IMR-90 (cell line): Measurements from ENCODE around the gene CMKLR1. TPM values are rescaled to one million over a fixed set of nuclear protein-coding genes. Genes with fewer than 3 reads are reported as not detected.

Source experiments
- ATAC-seq: fragments of 200-7000 bp; cut with Tn5 transposase; 2 replicates; pipeline ENCODE4 v1.9.1; 2020; ENCODE audit warnings: low read depth, mild to moderate bottlenecking, moderate library complexity
- BruUV-seq: library from RNA; stranded (reverse); fragments of 400-500 nt; replicated peaks from 2 replicates; lab custom pipeline; 2021; lab: Mats Ljungman, UMichigan
- CTCF ChIA-PET: fragments of 300-600 bp; formaldehyde crosslinking; extraction: SDS; loops from one replicate; lab custom pipeline; 2021; ENCODE audit warnings: antibody characterized with exemption; lab: Yijun Ruan, JAX
- POLR2A ChIA-PET: fragments of 300-600 bp; sonication (Branson Sonifier 250); formaldehyde crosslinking; loops from one replicate; lab custom pipeline; 2022; ENCODE audit warnings: antibody characterized with exemption; ENCODE audit not compliant: unreplicated experiment; lab: Charles Lee
- DNase-seq: peaks from one replicate; pipeline ENCODE4 v3.0.0; 2013
- H2AFZ ChIP-seq: replicated peaks from 2 replicates; pipeline ENCODE3; 2013; ENCODE audit warnings: low read length, mild to moderate bottlenecking; ENCODE audit not compliant: poor library complexity
- H2AK5ac ChIP-seq: 2 replicates; pipeline ENCODE4 v1.6.1; 2013; ENCODE audit warnings: low read depth, low read length, inconsistent platforms
- H2AK9ac ChIP-seq: replicated peaks from 2 replicates; pipeline ENCODE3; 2013; ENCODE audit warnings: mild to moderate bottlenecking, low read depth, low read length, moderate library complexity; ENCODE audit not compliant: poor library complexity
- H2BK120ac ChIP-seq: 2 replicates; pipeline ENCODE4 v1.6.1; 2013; ENCODE audit warnings: low read depth, low read length, inconsistent platforms
- H2BK15ac ChIP-seq: 3 replicates; pipeline ENCODE4 v1.6.1; 2013; ENCODE audit warnings: low read depth, low read length, inconsistent platforms
- H2BK20ac ChIP-seq: 2 replicates; pipeline ENCODE4 v1.6.1; 2013; ENCODE audit warnings: low read depth, mild to moderate bottlenecking, inconsistent platforms, low read length, moderate library complexity
- H2BK5ac ChIP-seq: 2 replicates; pipeline ENCODE4 v1.6.1; 2013; ENCODE audit warnings: mild to moderate bottlenecking, low read depth, low read length, inconsistent platforms; ENCODE audit not compliant: poor library complexity, severe bottlenecking
- H3K14ac ChIP-seq: replicated peaks from 2 replicates; pipeline ENCODE4 v1.6.1; 2013; ENCODE audit warnings: low read depth, low read length, inconsistent platforms
- H3K18ac ChIP-seq: 2 replicates; pipeline ENCODE4 v1.6.1; 2013; ENCODE audit warnings: low read depth, low read length, control low read depth
- H3K23ac ChIP-seq: 2 replicates; pipeline ENCODE4 v1.6.1; 2013; ENCODE audit warnings: low read depth, low read length, inconsistent platforms
- H3K27ac ChIP-seq: 2 replicates; pipeline ENCODE4 v1.5.1; 2013; ENCODE audit warnings: mild to moderate bottlenecking, control low read depth, low read length; ENCODE audit not compliant: insufficient read depth
- H3K27me3 ChIP-seq: 2 replicates; pipeline ENCODE4 v1.6.1; 2013; ENCODE audit warnings: low read length; ENCODE audit not compliant: control insufficient read depth, insufficient read depth
- H3K36me3 ChIP-seq: 2 replicates; pipeline ENCODE4 v1.6.1; 2013; ENCODE audit warnings: low read length, mixed read lengths; ENCODE audit not compliant: control insufficient read depth, insufficient read depth
- H3K4ac ChIP-seq: 2 replicates; pipeline ENCODE4 v1.6.1; 2013; ENCODE audit warnings: low read depth, low read length, inconsistent platforms
- H3K4me1 ChIP-seq: 2 replicates; pipeline ENCODE4 v1.6.1; 2013; ENCODE audit warnings: low read length, mixed read lengths; ENCODE audit not compliant: control insufficient read depth, insufficient read depth
- H3K4me2 ChIP-seq: 2 replicates; pipeline ENCODE4 v1.6.1; 2013; ENCODE audit warnings: low read depth, mild to moderate bottlenecking, control low read depth, low read length, moderate library complexity
- H3K4me3 ChIP-seq: 2 replicates; pipeline ENCODE4 v1.5.1; 2013; ENCODE audit warnings: low read depth, mild to moderate bottlenecking, control low read depth, low read length, moderate library complexity; ENCODE audit not compliant: insufficient read depth
- H3K56ac ChIP-seq: 2 replicates; pipeline ENCODE4 v1.6.1; 2013; ENCODE audit warnings: low read length, inconsistent platforms; ENCODE audit not compliant: insufficient read depth; ENCODE audit errors: extremely low read depth
- H3K79me1 ChIP-seq, 2 experiments: 2 replicates each; pipeline ENCODE4 v1.6.1; 2013; ENCODE audit warnings: low read length in 2 of 2, inconsistent platforms in 1 of 2, low read depth in 1 of 2
- H3K9ac ChIP-seq: 2 replicates; pipeline ENCODE4 v1.6.1; 2013; ENCODE audit warnings: low read depth, low read length, control low read depth
- H3K9me1 ChIP-seq: 2 replicates; pipeline ENCODE4 v1.6.1; 2013; ENCODE audit warnings: low read length, inconsistent platforms; ENCODE audit not compliant: insufficient read depth
- H3K9me3 ChIP-seq: 2 replicates; pipeline ENCODE4 v1.6.1; 2013; ENCODE audit warnings: low read length; ENCODE audit not compliant: control insufficient read depth, insufficient read depth
- H4K20me1 ChIP-seq: 2 replicates; pipeline ENCODE4 v1.6.1; 2013; ENCODE audit warnings: low read length, inconsistent platforms; ENCODE audit not compliant: insufficient read depth
- H4K5ac ChIP-seq: 2 replicates; pipeline ENCODE4 v1.6.1; 2013; ENCODE audit warnings: mild to moderate bottlenecking, low read depth, low read length, control low read depth
- H4K8ac ChIP-seq, 2 experiments: 2 replicates each; pipeline ENCODE4 v1.6.1; 2013; ENCODE audit warnings: low read depth in 2 of 2, low read length in 2 of 2, control low read depth in 1 of 2, inconsistent platforms in 1 of 2
- H4K91ac ChIP-seq: 2 replicates; pipeline ENCODE4 v1.6.1; 2013; ENCODE audit warnings: low read depth, low read length, inconsistent platforms; ENCODE audit not compliant: insufficient read depth
- BHLHE40 ChIP-seq: fragments of 150-350 bp; IDR thresholded peaks from 2 replicates; pipeline ENCODE4 v1.6.1; 2016; ENCODE audit warnings: mild to moderate bottlenecking, low read depth, low read length
- CEBPB ChIP-seq: IDR thresholded peaks from 2 replicates; pipeline ENCODE4 v1.6.1; 2012; ENCODE audit warnings: low read depth, low read length, improper control_type of control experiment
- CHD1 ChIP-seq: IDR thresholded peaks from 2 replicates; pipeline ENCODE4 v1.6.1; 2012; ENCODE audit warnings: low read depth, low read length, improper control_type of control experiment
- CTCF ChIP-seq: conservative IDR thresholded peaks from 2 replicates; pipeline ENCODE4 v1.5.1; 2012; ENCODE audit warnings: mild to moderate bottlenecking, low read depth, low read length, improper control_type of control experiment
- FOS ChIP-seq: fragments of 150-350 bp; IDR thresholded peaks from 2 replicates; pipeline ENCODE4 v1.6.1; 2016; ENCODE audit warnings: low read depth, low read length
- MAFK ChIP-seq: IDR thresholded peaks from 2 replicates; pipeline ENCODE4 v1.6.1; 2012; ENCODE audit warnings: low read depth, low read length, improper control_type of control experiment
- MAZ ChIP-seq: IDR thresholded peaks from 2 replicates; pipeline ENCODE4 v1.6.1; 2012; ENCODE audit warnings: low read depth, mild to moderate bottlenecking, low read length, improper control_type of control experiment, moderate library complexity, borderline replicate concordance
- MXI1 ChIP-seq: IDR thresholded peaks from 2 replicates; pipeline ENCODE4 v1.6.1; 2012; ENCODE audit warnings: low read depth, mild to moderate bottlenecking, low read length, moderate library complexity, borderline replicate concordance
- NFE2L2 ChIP-seq: fragments of 150-350 bp; IDR thresholded peaks from 2 replicates; pipeline ENCODE4 v1.6.1; 2016; ENCODE audit warnings: low read depth, mild to moderate bottlenecking, low read length
- POLR2A ChIP-seq: IDR thresholded peaks from 2 replicates; pipeline ENCODE4 v1.6.1; 2012; ENCODE audit warnings: mild to moderate bottlenecking, low read depth, low read length
- RAD21 ChIP-seq: IDR thresholded peaks from 2 replicates; pipeline ENCODE4 v1.6.1; 2012; ENCODE audit warnings: low read length, improper control_type of control experiment
- RCOR1 ChIP-seq: IDR thresholded peaks from 2 replicates; pipeline ENCODE4 v1.6.1; 2012; ENCODE audit warnings: mild to moderate bottlenecking, low read length, improper control_type of control experiment; ENCODE audit not compliant: insufficient replicate concordance
- RFX5 ChIP-seq: IDR thresholded peaks from 2 replicates; pipeline ENCODE4 v1.8.0; 2012; ENCODE audit warnings: low read depth, mild to moderate bottlenecking, low read length, moderate library complexity
- SMC3 ChIP-seq: fragments of 150-350 bp; IDR thresholded peaks from 2 replicates; pipeline ENCODE4 v1.6.1; 2016; ENCODE audit warnings: low read depth, mild to moderate bottlenecking, antibody characterized with exemption, low read length, moderate library complexity
- WGBS, 2 experiments: methylation state at CpG; one replicate each; pipeline versions ENCODE4 v1.1.5 to v1.1.7; 2013; ENCODE audit warnings: missing lambda C conversion rate in 2 of 2; ENCODE audit not compliant: insufficient read length in 1 of 2; ENCODE audit errors: extremely low coverage in 2 of 2; 5-methylcytosine and 5-hydroxymethylcytosine counted together
- dilution Hi-C: fragments of 300-500 bp; cut with HindIII; formaldehyde crosslinking; loops from one replicate; pipeline ENCODE4 v1.14.3; 2018; ENCODE audit warnings: low sequenced_read_pairs; ENCODE audit not compliant: unreplicated experiment
- in situ Hi-C: fragments of 300-500 bp; cut with MboI; formaldehyde crosslinking; loops from 3 replicates; pipeline ENCODE4 v1.14.3; 2019; ENCODE audit warnings: low sequenced_read_pairs, inconsistent platforms, mixed read lengths
- intact Hi-C: fragments of 100-400 bp; cut with micrococcal nuclease; formaldehyde crosslinking; loops from 2 replicates; pipeline ENCODE4 v1.10.0; 2022
- polyA plus RNA-seq, 3 experiments: library from polyadenylated mRNA; depleted of rRNA; stranded (reverse); fragments of >200 nt; gene quantifications; 2 replicates each; pipeline ENCODE4 v1.2.3, GENCODE V29; 2012; ENCODE audit warnings: low replicate concordance in 1 of 3
- total RNA-seq: library from RNA; depleted of rRNA; stranded (reverse); fragments of >200 nt; gene quantifications from 2 replicates; pipeline ENCODE4 v1.2.3, GENCODE V29; 2012
- TF ChIP-seq, protein P1 (sequence below): fragments of 150-350 bp; IDR thresholded peaks from 2 replicates; pipeline ENCODE4 v1.6.1; 2016; ENCODE audit warnings: low read depth, mild to moderate bottlenecking, low read length, moderate library complexity, borderline replicate concordance
- TF ChIP-seq, protein P2 (sequence below): fragments of 150-350 bp; IDR thresholded peaks from 2 replicates; pipeline ENCODE4 v1.6.1; 2017; ENCODE audit warnings: mild to moderate bottlenecking, antibody characterized with exemption, low read length, low read depth

Gene CMKLR1
- total and polyA plus RNA-seq, 2 of the 4 experiments (the other 2 are of a cell fraction), result not detected

GRCh38 chr12:108304633-108305032 lies 34.5 kb downstream of the CMKLR1 start:
- H3K4me1 ChIP-seq, result no peaks in the 10 kb centered on the region
- no peak overlapping the region for H4K5ac ChIP-seq
- no peak overlapping the region for H3K4ac ChIP-seq
- H3K9me1 ChIP-seq, result no peaks in the 10 kb centered on the region
- 28% methylated on average over 3 of the region's 7 CpGs; no CpG with 5 or more reads in 1 of the 2 experiments for WGBS, 2 experiments
- H3K14ac ChIP-seq, result no peak overlapping the region
- no peak for TF ChIP-seq MAZ
- no peak for TF ChIP-seq CTCF
- TF ChIP-seq CHD1, result no peak
- TF ChIP-seq RFX5, result no peak
- no peak for TF ChIP-seq NFE2L2
- no peak for TF ChIP-seq FOS
- TF ChIP-seq MXI1, result no peak
- TF ChIP-seq RCOR1, result no peak
- no peak for TF ChIP-seq POLR2A
- TF ChIP-seq, protein P1, sequence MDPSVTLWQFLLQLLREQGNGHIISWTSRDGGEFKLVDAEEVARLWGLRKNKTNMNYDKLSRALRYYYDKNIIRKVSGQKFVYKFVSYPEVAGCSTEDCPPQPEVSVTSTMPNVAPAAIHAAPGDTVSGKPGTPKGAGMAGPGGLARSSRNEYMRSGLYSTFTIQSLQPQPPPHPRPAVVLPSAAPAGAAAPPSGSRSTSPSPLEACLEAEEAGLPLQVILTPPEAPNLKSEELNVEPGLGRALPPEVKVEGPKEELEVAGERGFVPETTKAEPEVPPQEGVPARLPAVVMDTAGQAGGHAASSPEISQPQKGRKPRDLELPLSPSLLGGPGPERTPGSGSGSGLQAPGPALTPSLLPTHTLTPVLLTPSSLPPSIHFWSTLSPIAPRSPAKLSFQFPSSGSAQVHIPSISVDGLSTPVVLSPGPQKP, result no peak
- no peak for TF ChIP-seq MAFK
- TF ChIP-seq, protein P2, sequence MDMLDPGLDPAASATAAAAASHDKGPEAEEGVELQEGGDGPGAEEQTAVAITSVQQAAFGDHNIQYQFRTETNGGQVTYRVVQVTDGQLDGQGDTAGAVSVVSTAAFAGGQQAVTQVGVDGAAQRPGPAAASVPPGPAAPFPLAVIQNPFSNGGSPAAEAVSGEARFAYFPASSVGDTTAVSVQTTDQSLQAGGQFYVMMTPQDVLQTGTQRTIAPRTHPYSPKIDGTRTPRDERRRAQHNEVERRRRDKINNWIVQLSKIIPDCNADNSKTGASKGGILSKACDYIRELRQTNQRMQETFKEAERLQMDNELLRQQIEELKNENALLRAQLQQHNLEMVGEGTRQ, result no peak
- TF ChIP-seq BHLHE40, result no peak
- no peak for TF ChIP-seq RAD21
- TF ChIP-seq SMC3, result no peak
- TF ChIP-seq CEBPB, result no peak
- no peak overlapping the region for H4K8ac ChIP-seq
- no peak overlapping the region for H2BK120ac ChIP-seq
- H2AK5ac ChIP-seq, result no peak overlapping the region
- H3K4me2 ChIP-seq, result no peak overlapping the region
- H3K27ac ChIP-seq, result no peak overlapping the region
- no peak overlapping the region for H3K23ac ChIP-seq
- H2AK9ac ChIP-seq, result no peak overlapping the region
- in situ Hi-C loops (no loop called here), intact Hi-C loops (no loop called here), dilution Hi-C loops (no loop called here)
- H3K36me3 ChIP-seq, result no peaks in the 10 kb centered on the region
- no peak overlapping the region for H3K9ac ChIP-seq
- H4K91ac ChIP-seq, result no peak overlapping the region
- no peak overlapping the region for H2BK5ac ChIP-seq
- no peak overlapping the region for H3K56ac ChIP-seq
- no TSS peak for BruUV-seq
- no peak overlapping the region for H2BK15ac ChIP-seq
- CTCF ChIA-PET, result no interaction called here
- H3K9me3 ChIP-seq, result no peaks in the 10 kb centered on the region
- no peak overlapping the region for H2BK20ac ChIP-seq
- H3K27me3 ChIP-seq, result no peaks in the 10 kb centered on the region
- POLR2A ChIA-PET, result no interaction called here
- H3K4me3 ChIP-seq, result no peak overlapping the region
- no peak overlapping the region for H3K18ac ChIP-seq
- no peaks in the 10 kb centered on the region for H4K20me1 ChIP-seq
- DNase-seq (no peak), ATAC-seq (no peak)
- H2AFZ ChIP-seq, result no peak overlapping the region
- H3K79me1 ChIP-seq, result no peaks in the 10 kb centered on the region
